IMR-90 (cell line): ENCODE measurements around the gene UBASH3B. TPM values are rescaled to one million over a fixed set of nuclear protein-coding genes. Genes with fewer than 3 reads are reported as not detected.

Source experiments
- ATAC-seq: fragments of 200-7000 bp; cut with Tn5 transposase; 2 replicates; pipeline ENCODE4 v1.9.1; 2020; ENCODE audit warnings: low read depth, mild to moderate bottlenecking, moderate library complexity
- BruUV-seq: library from RNA; stranded (reverse); fragments of 400-500 nt; replicated peaks from 2 replicates; lab custom pipeline; 2021; lab: Mats Ljungman, UMichigan
- CTCF ChIA-PET: fragments of 300-600 bp; formaldehyde crosslinking; extraction: SDS; loops from one replicate; lab custom pipeline; 2021; ENCODE audit warnings: antibody characterized with exemption; lab: Yijun Ruan, JAX
- POLR2A ChIA-PET: fragments of 300-600 bp; sonication (Branson Sonifier 250); formaldehyde crosslinking; loops from one replicate; lab custom pipeline; 2022; ENCODE audit warnings: antibody characterized with exemption; ENCODE audit not compliant: unreplicated experiment; lab: Charles Lee
- DNase-seq: peaks from one replicate; pipeline ENCODE4 v3.0.0; 2013
- H2AFZ ChIP-seq: replicated peaks from 2 replicates; pipeline ENCODE3; 2013; ENCODE audit warnings: low read length, mild to moderate bottlenecking; ENCODE audit not compliant: poor library complexity
- H2AK5ac ChIP-seq: 2 replicates; pipeline ENCODE4 v1.6.1; 2013; ENCODE audit warnings: low read depth, low read length, inconsistent platforms
- H2AK9ac ChIP-seq: replicated peaks from 2 replicates; pipeline ENCODE3; 2013; ENCODE audit warnings: mild to moderate bottlenecking, low read depth, low read length, moderate library complexity; ENCODE audit not compliant: poor library complexity
- H2BK120ac ChIP-seq: 2 replicates; pipeline ENCODE4 v1.6.1; 2013; ENCODE audit warnings: low read depth, low read length, inconsistent platforms
- H2BK15ac ChIP-seq: 3 replicates; pipeline ENCODE4 v1.6.1; 2013; ENCODE audit warnings: low read depth, low read length, inconsistent platforms
- H2BK20ac ChIP-seq: 2 replicates; pipeline ENCODE4 v1.6.1; 2013; ENCODE audit warnings: low read depth, mild to moderate bottlenecking, inconsistent platforms, low read length, moderate library complexity
- H2BK5ac ChIP-seq: 2 replicates; pipeline ENCODE4 v1.6.1; 2013; ENCODE audit warnings: mild to moderate bottlenecking, low read depth, low read length, inconsistent platforms; ENCODE audit not compliant: poor library complexity, severe bottlenecking
- H3K14ac ChIP-seq: replicated peaks from 2 replicates; pipeline ENCODE4 v1.6.1; 2013; ENCODE audit warnings: low read depth, low read length, inconsistent platforms
- H3K18ac ChIP-seq: 2 replicates; pipeline ENCODE4 v1.6.1; 2013; ENCODE audit warnings: low read depth, low read length, control low read depth
- H3K23ac ChIP-seq: 2 replicates; pipeline ENCODE4 v1.6.1; 2013; ENCODE audit warnings: low read depth, low read length, inconsistent platforms
- H3K27ac ChIP-seq: 2 replicates; pipeline ENCODE4 v1.5.1; 2013; ENCODE audit warnings: mild to moderate bottlenecking, control low read depth, low read length; ENCODE audit not compliant: insufficient read depth
- H3K27me3 ChIP-seq: 2 replicates; pipeline ENCODE4 v1.6.1; 2013; ENCODE audit warnings: low read length; ENCODE audit not compliant: control insufficient read depth, insufficient read depth
- H3K36me3 ChIP-seq: 2 replicates; pipeline ENCODE4 v1.6.1; 2013; ENCODE audit warnings: low read length, mixed read lengths; ENCODE audit not compliant: control insufficient read depth, insufficient read depth
- H3K4ac ChIP-seq: 2 replicates; pipeline ENCODE4 v1.6.1; 2013; ENCODE audit warnings: low read depth, low read length, inconsistent platforms
- H3K4me1 ChIP-seq: 2 replicates; pipeline ENCODE4 v1.6.1; 2013; ENCODE audit warnings: low read length, mixed read lengths; ENCODE audit not compliant: control insufficient read depth, insufficient read depth
- H3K4me2 ChIP-seq: 2 replicates; pipeline ENCODE4 v1.6.1; 2013; ENCODE audit warnings: low read depth, mild to moderate bottlenecking, control low read depth, low read length, moderate library complexity
- H3K4me3 ChIP-seq: 2 replicates; pipeline ENCODE4 v1.5.1; 2013; ENCODE audit warnings: low read depth, mild to moderate bottlenecking, control low read depth, low read length, moderate library complexity; ENCODE audit not compliant: insufficient read depth
- H3K56ac ChIP-seq: 2 replicates; pipeline ENCODE4 v1.6.1; 2013; ENCODE audit warnings: low read length, inconsistent platforms; ENCODE audit not compliant: insufficient read depth; ENCODE audit errors: extremely low read depth
- H3K79me1 ChIP-seq, 2 experiments: 2 replicates each; pipeline ENCODE4 v1.6.1; 2013; ENCODE audit warnings: low read length in 2 of 2, inconsistent platforms in 1 of 2, low read depth in 1 of 2
- H3K9ac ChIP-seq: 2 replicates; pipeline ENCODE4 v1.6.1; 2013; ENCODE audit warnings: low read depth, low read length, control low read depth
- H3K9me1 ChIP-seq: 2 replicates; pipeline ENCODE4 v1.6.1; 2013; ENCODE audit warnings: low read length, inconsistent platforms; ENCODE audit not compliant: insufficient read depth
- H3K9me3 ChIP-seq: 2 replicates; pipeline ENCODE4 v1.6.1; 2013; ENCODE audit warnings: low read length; ENCODE audit not compliant: control insufficient read depth, insufficient read depth
- H4K20me1 ChIP-seq: 2 replicates; pipeline ENCODE4 v1.6.1; 2013; ENCODE audit warnings: low read length, inconsistent platforms; ENCODE audit not compliant: insufficient read depth
- H4K5ac ChIP-seq: 2 replicates; pipeline ENCODE4 v1.6.1; 2013; ENCODE audit warnings: mild to moderate bottlenecking, low read depth, low read length, control low read depth
- H4K8ac ChIP-seq, 2 experiments: 2 replicates each; pipeline ENCODE4 v1.6.1; 2013; ENCODE audit warnings: low read depth in 2 of 2, low read length in 2 of 2, control low read depth in 1 of 2, inconsistent platforms in 1 of 2
- H4K91ac ChIP-seq: 2 replicates; pipeline ENCODE4 v1.6.1; 2013; ENCODE audit warnings: low read depth, low read length, inconsistent platforms; ENCODE audit not compliant: insufficient read depth
- CEBPB ChIP-seq: IDR thresholded peaks from 2 replicates; pipeline ENCODE4 v1.6.1; 2012; ENCODE audit warnings: low read depth, low read length, improper control_type of control experiment
- CHD1 ChIP-seq: IDR thresholded peaks from 2 replicates; pipeline ENCODE4 v1.6.1; 2012; ENCODE audit warnings: low read depth, low read length, improper control_type of control experiment
- MAFK ChIP-seq: IDR thresholded peaks from 2 replicates; pipeline ENCODE4 v1.6.1; 2012; ENCODE audit warnings: low read depth, low read length, improper control_type of control experiment
- MAZ ChIP-seq: IDR thresholded peaks from 2 replicates; pipeline ENCODE4 v1.6.1; 2012; ENCODE audit warnings: low read depth, mild to moderate bottlenecking, low read length, improper control_type of control experiment, moderate library complexity, borderline replicate concordance
- MXI1 ChIP-seq: IDR thresholded peaks from 2 replicates; pipeline ENCODE4 v1.6.1; 2012; ENCODE audit warnings: low read depth, mild to moderate bottlenecking, low read length, moderate library complexity, borderline replicate concordance
- NFE2L2 ChIP-seq: fragments of 150-350 bp; IDR thresholded peaks from 2 replicates; pipeline ENCODE4 v1.6.1; 2016; ENCODE audit warnings: low read depth, mild to moderate bottlenecking, low read length
- POLR2A ChIP-seq: IDR thresholded peaks from 2 replicates; pipeline ENCODE4 v1.6.1; 2012; ENCODE audit warnings: mild to moderate bottlenecking, low read depth, low read length
- RAD21 ChIP-seq: IDR thresholded peaks from 2 replicates; pipeline ENCODE4 v1.6.1; 2012; ENCODE audit warnings: low read length, improper control_type of control experiment
- RCOR1 ChIP-seq: IDR thresholded peaks from 2 replicates; pipeline ENCODE4 v1.6.1; 2012; ENCODE audit warnings: mild to moderate bottlenecking, low read length, improper control_type of control experiment; ENCODE audit not compliant: insufficient replicate concordance
- RFX5 ChIP-seq: IDR thresholded peaks from 2 replicates; pipeline ENCODE4 v1.8.0; 2012; ENCODE audit warnings: low read depth, mild to moderate bottlenecking, low read length, moderate library complexity
- SMC3 ChIP-seq: fragments of 150-350 bp; IDR thresholded peaks from 2 replicates; pipeline ENCODE4 v1.6.1; 2016; ENCODE audit warnings: low read depth, mild to moderate bottlenecking, antibody characterized with exemption, low read length, moderate library complexity
- WGBS, 2 experiments: methylation state at CpG; one replicate each; pipeline versions ENCODE4 v1.1.5 to v1.1.7; 2013; ENCODE audit warnings: missing lambda C conversion rate in 2 of 2; ENCODE audit not compliant: insufficient read length in 1 of 2; ENCODE audit errors: extremely low coverage in 2 of 2; 5-methylcytosine and 5-hydroxymethylcytosine counted together
- dilution Hi-C: fragments of 300-500 bp; cut with HindIII; formaldehyde crosslinking; loops from one replicate; pipeline ENCODE4 v1.14.3; 2018; ENCODE audit warnings: low sequenced_read_pairs; ENCODE audit not compliant: unreplicated experiment
- in situ Hi-C: fragments of 300-500 bp; cut with MboI; formaldehyde crosslinking; loops from 3 replicates; pipeline ENCODE4 v1.14.3; 2019; ENCODE audit warnings: low sequenced_read_pairs, inconsistent platforms, mixed read lengths
- intact Hi-C: fragments of 100-400 bp; cut with micrococcal nuclease; formaldehyde crosslinking; loops from 2 replicates; pipeline ENCODE4 v1.10.0; 2022
- polyA plus RNA-seq, 3 experiments: library from polyadenylated mRNA; depleted of rRNA; stranded (reverse); fragments of >200 nt; gene quantifications; 2 replicates each; pipeline ENCODE4 v1.2.3, GENCODE V29; 2012; ENCODE audit warnings: low replicate concordance in 1 of 3
- total RNA-seq: library from RNA; depleted of rRNA; stranded (reverse); fragments of >200 nt; gene quantifications from 2 replicates; pipeline ENCODE4 v1.2.3, GENCODE V29; 2012
- TF ChIP-seq, protein P1 (sequence below): conservative IDR thresholded peaks from 2 replicates; pipeline ENCODE4 v1.5.1; 2012; ENCODE audit warnings: mild to moderate bottlenecking, low read depth, low read length, improper control_type of control experiment
- TF ChIP-seq, protein P2 (sequence below): fragments of 150-350 bp; IDR thresholded peaks from 2 replicates; pipeline ENCODE4 v1.6.1; 2016; ENCODE audit warnings: low read depth, mild to moderate bottlenecking, low read length, moderate library complexity, borderline replicate concordance

The UBASH3B gene
- total and polyA plus RNA-seq, 2 of the 4 experiments (the other 2 are of a cell fraction) = 27.2 to 48.0 TPM

DNA sequence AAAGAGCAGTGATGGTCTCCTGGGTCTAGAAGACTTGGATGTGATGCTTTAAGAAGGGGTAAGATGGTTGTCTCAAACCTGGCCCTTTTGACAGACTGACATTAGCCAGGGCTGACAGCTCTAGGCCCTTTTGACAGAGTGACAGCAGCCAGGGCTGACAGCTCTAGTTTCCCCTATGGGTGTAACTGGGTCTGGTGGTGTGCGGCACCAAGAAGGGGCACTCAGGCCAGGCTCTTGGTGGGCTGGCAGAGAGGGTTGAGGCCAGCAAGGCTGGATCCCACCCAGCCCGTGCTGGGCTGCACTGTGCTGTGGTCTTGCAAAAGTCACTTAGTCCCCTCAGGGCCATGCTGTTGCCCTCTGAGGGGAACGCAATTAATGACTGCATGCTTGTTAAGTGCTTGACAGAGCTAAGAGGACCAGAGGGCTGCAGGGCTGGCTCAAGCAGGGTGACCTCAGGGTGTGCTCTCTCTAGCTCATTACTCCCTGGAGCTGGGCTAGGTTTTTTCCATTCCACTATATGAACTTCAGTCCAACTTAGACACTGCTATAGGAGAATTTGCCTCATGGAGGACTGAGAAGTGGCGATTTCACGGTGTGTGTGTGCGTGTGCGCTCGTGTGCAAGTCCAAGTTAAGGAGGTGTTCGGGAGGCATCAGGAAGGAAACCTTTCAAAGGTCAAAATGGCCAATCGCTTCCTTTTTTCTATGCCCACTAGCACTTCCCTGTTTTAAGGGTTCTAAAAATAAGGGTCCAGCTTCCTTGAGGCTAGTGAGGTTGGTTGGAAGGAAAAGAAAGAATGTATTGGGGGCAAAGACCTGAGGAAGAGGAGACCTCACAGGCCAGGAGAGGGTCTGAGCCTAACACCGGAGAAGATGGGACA lies 4.4 kb downstream of the UBASH3B start:
- in situ Hi-C loops = no loop called here
- Histone ChIP-seq H4K5ac (no peak overlapping the region), H2AK5ac (peak overlapping the region; percentile 10; the same call in 1 of the 2 replicates), H3K4me1 (peaks cover 22% of the 10 kb centered on the region), H4K8ac (no peak overlapping the region), H2BK120ac (no peak overlapping the region), H3K56ac (no peak overlapping the region), H3K9ac (no peak overlapping the region), H3K9me3 (no peaks in the 10 kb centered on the region), H3K79me1 (peaks cover 21 to 80% of the 10 kb centered on the region in 2 experiments), H3K27ac (no peak overlapping the region), H3K14ac (peak overlapping the region; percentile 59; the same call in 1 of the 2 replicates), H2BK15ac (no peak overlapping the region; the same call in 2 of the 3 replicates), H3K18ac (no peak overlapping the region), H3K27me3 (no peaks in the 10 kb centered on the region), H3K4me3 (no peak overlapping the region), H4K91ac (0 out of 2 replicates have a peak overlapping the region, but pooled peaks have one; percentile 3), H2BK20ac (no peak overlapping the region), H2AFZ (no peak overlapping the region), H3K4me2 (no peak overlapping the region), H3K36me3 (peaks cover 4% of the 10 kb centered on the region; the same call in 1 of the 2 replicates), H4K20me1 (peaks cover 39% of the 10 kb centered on the region), H3K9me1 (peaks cover 32% of the 10 kb centered on the region), H3K4ac (peak overlapping the region; percentile 8), H2BK5ac (no peak overlapping the region), H2AK9ac (no peak overlapping the region), H3K23ac (peak overlapping the region; percentile 35; the same call in 1 of the 2 replicates)
- BruUV-seq = no TSS peak
- no peak for ATAC-seq
- WGBS, 2 experiments = no CpG with 5 or more reads among the region's 11 CpGs
- CTCF ChIA-PET = interaction anchor here (1.7 to 2.0 kb wide), 2 partner anchors 121 to 194 kb away, joined by 7 read pairs; no protein-coding TSS in a partner anchor
- no peak for DNase-seq
- POLR2A ChIA-PET = no interaction called here
- dilution Hi-C loops = no loop called here
- intact Hi-C loops = loop anchor here (5.0 kb wide), 1 partner anchor 62 kb away; no protein-coding TSS in a partner anchor
- no peak for TF ChIP-seq CHD1
- no peak for TF ChIP-seq POLR2A
- TF ChIP-seq MXI1 = no peak
- no peak for TF ChIP-seq RFX5
- no peak for TF ChIP-seq MAFK
- TF ChIP-seq RAD21 = no peak
- no peak for TF ChIP-seq MAZ
- no peak for TF ChIP-seq RCOR1
- TF ChIP-seq SMC3 = no peak
- TF ChIP-seq, protein P1, sequence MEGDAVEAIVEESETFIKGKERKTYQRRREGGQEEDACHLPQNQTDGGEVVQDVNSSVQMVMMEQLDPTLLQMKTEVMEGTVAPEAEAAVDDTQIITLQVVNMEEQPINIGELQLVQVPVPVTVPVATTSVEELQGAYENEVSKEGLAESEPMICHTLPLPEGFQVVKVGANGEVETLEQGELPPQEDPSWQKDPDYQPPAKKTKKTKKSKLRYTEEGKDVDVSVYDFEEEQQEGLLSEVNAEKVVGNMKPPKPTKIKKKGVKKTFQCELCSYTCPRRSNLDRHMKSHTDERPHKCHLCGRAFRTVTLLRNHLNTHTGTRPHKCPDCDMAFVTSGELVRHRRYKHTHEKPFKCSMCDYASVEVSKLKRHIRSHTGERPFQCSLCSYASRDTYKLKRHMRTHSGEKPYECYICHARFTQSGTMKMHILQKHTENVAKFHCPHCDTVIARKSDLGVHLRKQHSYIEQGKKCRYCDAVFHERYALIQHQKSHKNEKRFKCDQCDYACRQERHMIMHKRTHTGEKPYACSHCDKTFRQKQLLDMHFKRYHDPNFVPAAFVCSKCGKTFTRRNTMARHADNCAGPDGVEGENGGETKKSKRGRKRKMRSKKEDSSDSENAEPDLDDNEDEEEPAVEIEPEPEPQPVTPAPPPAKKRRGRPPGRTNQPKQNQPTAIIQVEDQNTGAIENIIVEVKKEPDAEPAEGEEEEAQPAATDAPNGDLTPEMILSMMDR = no peak
- no peak for TF ChIP-seq CEBPB
- TF ChIP-seq, protein P2, sequence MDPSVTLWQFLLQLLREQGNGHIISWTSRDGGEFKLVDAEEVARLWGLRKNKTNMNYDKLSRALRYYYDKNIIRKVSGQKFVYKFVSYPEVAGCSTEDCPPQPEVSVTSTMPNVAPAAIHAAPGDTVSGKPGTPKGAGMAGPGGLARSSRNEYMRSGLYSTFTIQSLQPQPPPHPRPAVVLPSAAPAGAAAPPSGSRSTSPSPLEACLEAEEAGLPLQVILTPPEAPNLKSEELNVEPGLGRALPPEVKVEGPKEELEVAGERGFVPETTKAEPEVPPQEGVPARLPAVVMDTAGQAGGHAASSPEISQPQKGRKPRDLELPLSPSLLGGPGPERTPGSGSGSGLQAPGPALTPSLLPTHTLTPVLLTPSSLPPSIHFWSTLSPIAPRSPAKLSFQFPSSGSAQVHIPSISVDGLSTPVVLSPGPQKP = no peak
- no peak for TF ChIP-seq NFE2L2
